Measurements from ENCODE around the gene NAV3.
"Not testable (repeated sequence)": the region's sequence is repeated elsewhere in the genome, so short reads cannot be mapped to it uniquely, and the experiment has no call there.

Gene NAV3

GRCh38 chr12:78192979-78193378, 362.3 kb downstream of the NAV3 start:
- no peak for DNase-seq

GRCh38 chr12:78194448-78194847, 363.8 kb downstream of the NAV3 start:
- DNase-seq, result no peak

GRCh38 chr12:78198896-78199295, 368.2 kb downstream of the NAV3 start:
- no peak for DNase-seq

- DNase-seq, result no peak
Observed at GRCh38 chr12:78199926-78200325, 369.2 kb downstream of the NAV3 start.

GRCh38 chr12:78204926-78205325, 374.2 kb downstream of the NAV3 start:
- no peak for DNase-seq

GRCh38 chr12:78208092-78208491, 377.4 kb downstream of the NAV3 start:
- no peak for DNase-seq

GRCh38 chr12:78209846-78210505, 379.3 kb downstream of the NAV3 start:
- DNase-seq, result peak; percentile 56

- no peak for DNase-seq
Observed at GRCh38 chr12:78210506-78210860, 379.8 kb downstream of the NAV3 start.

GRCh38 chr12:78210894-78211302, 380.2 kb downstream of the NAV3 start:
- no peak for DNase-seq

GRCh38 chr12:78220811-78221210, 390.1 kb downstream of the NAV3 start:
- DNase-seq, result no peak

GRCh38 chr12:78224154-78224553, 393.5 kb downstream of the NAV3 start:
- no peak for DNase-seq

- DNase-seq, result no peak
Observed at GRCh38 chr12:78226763-78227162, 396.1 kb downstream of the NAV3 start.

- DNase-seq, result peak; percentile 59
Observed at GRCh38 chr12:78229591-78230101, 399.0 kb downstream of the NAV3 start.

- DNase-seq, result no peak
Observed at GRCh38 chr12:78232756-78233155, 402.1 kb downstream of the NAV3 start.

- no peak for DNase-seq
Observed at GRCh38 chr12:78236264-78236663, 405.6 kb downstream of the NAV3 start.

GRCh38 chr12:78239544-78239943, 408.9 kb downstream of the NAV3 start:
- DNase-seq, result no peak

GRCh38 chr12:78240827-78241226, 410.1 kb downstream of the NAV3 start:
- DNase-seq, result no peak

GRCh38 chr12:78241446-78241845, 410.8 kb downstream of the NAV3 start:
- no peak for DNase-seq

GRCh38 chr12:78244916-78245507, 414.3 kb downstream of the NAV3 start:
- no peak for DNase-seq

- DNase-seq, result no peak
Observed at GRCh38 chr12:78248321-78248720, 417.6 kb downstream of the NAV3 start.

GRCh38 chr12:78249578-78249977, 418.9 kb downstream of the NAV3 start:
- DNase-seq, result no peak

- DNase-seq, result not testable (repeated sequence)
Observed at GRCh38 chr12:78257662-78258061, 427.0 kb downstream of the NAV3 start.

GRCh38 chr12:78260976-78261375, 430.3 kb downstream of the NAV3 start:
- DNase-seq, result no peak

GRCh38 chr12:78261901-78262300, 431.2 kb downstream of the NAV3 start:
- no peak for DNase-seq

Data from NCI-H2227 treated with DMSO at 0.1 percent for 48 hours (cell line).